Neural cell (in vitro differentiated cells): Measurements from ENCODE around the gene TMEM44.

Experiments used
- CTCF ChIP-seq: fragments of 450-650 bp; IDR thresholded peaks from 2 replicates; pipeline ENCODE4 v1.5.1; 2014; ENCODE audit warnings: antibody characterized with exemption, mild to moderate bottlenecking, moderate library complexity; ENCODE audit not compliant: poor library complexity, severe bottlenecking
- EP300 ChIP-seq: fragments of 450-650 bp; conservative IDR thresholded peaks from 2 replicates; pipeline ENCODE4 v1.6.1; 2014; ENCODE audit warnings: antibody characterized with exemption, mild to moderate bottlenecking, moderate library complexity; ENCODE audit not compliant: poor library complexity, severe bottlenecking
- EZH2 ChIP-seq: fragments of 200-600, 300-800 bp; shearing (Covaris generic), sonication (generic); IDR thresholded peaks from 2 replicates; pipeline ENCODE4 v1.6.1; 2014; ENCODE audit warnings: antibody characterized with exemption, low read length, borderline replicate concordance, mild to moderate bottlenecking; ENCODE audit not compliant: insufficient read depth, poor library complexity, severe bottlenecking
- MXI1 ChIP-seq: fragments of 450-650 bp; conservative IDR thresholded peaks from 2 replicates; pipeline ENCODE4 v1.6.1; 2014; ENCODE audit warnings: antibody characterized with exemption, mild to moderate bottlenecking; ENCODE audit not compliant: poor library complexity, severe bottlenecking
- POLR2AphosphoS5 ChIP-seq: IDR thresholded peaks from 2 replicates; pipeline ENCODE4 v1.6.1; 2012
- RAD21 ChIP-seq: fragments of 450-650 bp; conservative IDR thresholded peaks from 2 replicates; pipeline ENCODE4 v1.6.1; 2014; ENCODE audit warnings: antibody characterized with exemption, mild to moderate bottlenecking, moderate library complexity
- REST ChIP-seq: IDR thresholded peaks from 2 replicates; pipeline ENCODE4 v1.6.1; 2012; ENCODE audit warnings: borderline replicate concordance
- SMC3 ChIP-seq: fragments of 450-650 bp; conservative IDR thresholded peaks from 2 replicates; pipeline ENCODE4 v1.6.1; 2014; ENCODE audit warnings: antibody characterized with exemption, mild to moderate bottlenecking, moderate library complexity; ENCODE audit not compliant: poor library complexity
- TAF1 ChIP-seq: IDR thresholded peaks from 2 replicates; pipeline ENCODE4 v1.6.1; 2012; ENCODE audit warnings: low read depth

GRCh38 chr3:194671900-194672808, 38.9 kb upstream of the TMEM44 start, which contains the start of gene LSG1:
- peak; percentile 31 for TF ChIP-seq CTCF
- TF ChIP-seq RAD21 = no peak
- TF ChIP-seq POLR2AphosphoS5 = peak; percentile 78
- TF ChIP-seq SMC3 = no peak
- no peak for TF ChIP-seq EZH2
- TF ChIP-seq EP300 = peak; percentile 83
- TF ChIP-seq MXI1 = peak; percentile 99
- TF ChIP-seq REST = peak; percentile 38
- peak; percentile 20 for TF ChIP-seq TAF1
